Transverse colon (tissue), 4 donors: Measurements from ENCODE around the gene GCAT. TPM values are rescaled to one million over a fixed set of nuclear protein-coding genes. Genes with fewer than 3 reads are reported as not detected.

ENCODE experiments used
- DNase-seq: peaks from one replicate; pipeline ENCODE4 v3.0.0-alpha.2; 2019
- H3K27ac ChIP-seq, 4 donors: fragments of 200-600 bp; sonication (generic); 2 replicates each; pipeline ENCODE4 v1.5.1; 2016 to 2018; ENCODE audit warnings: inconsistent platforms in 4 of 4
- H3K27me3 ChIP-seq: fragments of 200-600 bp; sonication (generic); 2 replicates; pipeline ENCODE4 v1.5.1; 2017; ENCODE audit warnings: inconsistent platforms
- H3K36me3 ChIP-seq, 4 donors: fragments of 200-600 bp; sonication (generic); 2 replicates each; pipeline ENCODE4 v1.5.1; 2017 to 2019; ENCODE audit warnings: inconsistent platforms in 4 of 4
- H3K4me1 ChIP-seq, 4 donors: fragments of 200-600 bp; sonication (generic); 2 replicates each; pipeline ENCODE4 v1.5.1; 2017 to 2020; ENCODE audit warnings: inconsistent platforms in 4 of 4
- H3K4me3 ChIP-seq, 4 donors: fragments of 200-600 bp; sonication (generic); 1 replicate in 1 of 4; 2 replicates in 3 of 4; pipeline versions ENCODE4 v1.5.1 to v1.6.1; 2017 to 2019; ENCODE audit warnings: inconsistent platforms in 4 of 4
- H3K9me3 ChIP-seq, 2 donors: fragments of 200-600 bp; sonication (generic); 2 replicates each; pipeline ENCODE4 v1.5.1; 2017 to 2019; ENCODE audit warnings: inconsistent platforms in 2 of 2
- CTCF ChIP-seq, 5 experiments: fragments of 200-600 bp in 3 of 5; fragments of 450-650 bp in 2 of 5; sonication (generic) in 3 of 5; IDR thresholded peaks; 1 replicate in 2 of 5; 2 replicates in 3 of 5; pipeline ENCODE4 v1.5.1; 2016 to 2017; ENCODE audit warnings: antibody characterized with exemption in 5 of 5, inconsistent platforms in 3 of 5, mild to moderate bottlenecking in 2 of 5, moderate library complexity in 1 of 5
- EP300 ChIP-seq: sonication (generic); formaldehyde crosslinking; IDR thresholded peaks from one replicate; pipeline ENCODE4 v1.6.1; 2017; ENCODE audit warnings: antibody characterized with exemption, low read depth
- POLR2A ChIP-seq: fragments of 450-650 bp; IDR thresholded peaks from one replicate; pipeline ENCODE4 v1.6.1; 2016; ENCODE audit warnings: antibody characterized with exemption, mild to moderate bottlenecking, moderate library complexity
- POLR2AphosphoS5 ChIP-seq, 3 donors: sonication (generic); formaldehyde crosslinking; IDR thresholded peaks; one replicate each; pipeline ENCODE4 v1.6.1; 2016; ENCODE audit warnings: antibody characterized with exemption in 3 of 3
- WGBS, 2 donors: methylation state at CpG; one replicate each; pipeline ENCODE4 v1.1.5; 2018; ENCODE audit warnings: low coverage in 1 of 2; 5-methylcytosine and 5-hydroxymethylcytosine counted together
- in situ Hi-C, 4 donors: fragments of 200-750 bp; cut with MboI; loops; one replicate each; pipeline versions ENCODE4 v1.15.0 to v1.15.1; 2017; ENCODE audit warnings: low sequenced_read_pairs in 3 of 4, low pct_ligation_motif_present in 1 of 4, low pct_unique_long_range_greater_than_20kb in 1 of 4
- intact Hi-C: fragments of 100-400 bp; cut with DNase I; formaldehyde crosslinking; loops from one replicate; pipeline ENCODE4 v1.15.1; 2023; ENCODE audit warnings: low total_unique reads
- total RNA-seq, 4 donors: library from RNA; depleted of rRNA; stranded (reverse); fragments of >200 nt; gene quantifications; one replicate each; pipeline ENCODE4 v1.1.0, GENCODE V29; 2016

The GCAT gene
- total RNA-seq, 4 donors from 2014 or later, result 6.4 to 10.1 (median 7.7) TPM

GRCh38 chr22:37782340-37783168 is 25.2 kb upstream of the GCAT start:
- H3K4me1 ChIP-seq, result peaks cover 3 to 26% (median 19%) of the 10 kb centered on the region in 4 donors
- TF ChIP-seq CTCF (IDR thresholded peaks at IDR 0.05) (no peak), EP300 (no peak), POLR2AphosphoS5 (IDR thresholded peaks at IDR 0.05) (no peak), POLR2A (no peak)
- no peaks in the 10 kb centered on the region for H3K36me3 ChIP-seq
- DNase-seq, result no peak
- no peak overlapping the region for H3K4me3 ChIP-seq
- H3K27ac ChIP-seq, result no peak overlapping the region
- 69 to 78% methylated on average over 7 to 18 of the region's 18 CpGs for WGBS, 2 donors
- in situ Hi-C loops (loop anchor here in 1 of 4 donors (25.0 kb wide), 1 partner anchor 95 kb away; the partner anchor contains the start of genes LGALS1, NOL12 and TRIOBP), intact Hi-C loops (no loop called here)
- H3K27me3 ChIP-seq, result no peaks in the 10 kb centered on the region
- no peaks in the 10 kb centered on the region for H3K9me3 ChIP-seq

DNA sequence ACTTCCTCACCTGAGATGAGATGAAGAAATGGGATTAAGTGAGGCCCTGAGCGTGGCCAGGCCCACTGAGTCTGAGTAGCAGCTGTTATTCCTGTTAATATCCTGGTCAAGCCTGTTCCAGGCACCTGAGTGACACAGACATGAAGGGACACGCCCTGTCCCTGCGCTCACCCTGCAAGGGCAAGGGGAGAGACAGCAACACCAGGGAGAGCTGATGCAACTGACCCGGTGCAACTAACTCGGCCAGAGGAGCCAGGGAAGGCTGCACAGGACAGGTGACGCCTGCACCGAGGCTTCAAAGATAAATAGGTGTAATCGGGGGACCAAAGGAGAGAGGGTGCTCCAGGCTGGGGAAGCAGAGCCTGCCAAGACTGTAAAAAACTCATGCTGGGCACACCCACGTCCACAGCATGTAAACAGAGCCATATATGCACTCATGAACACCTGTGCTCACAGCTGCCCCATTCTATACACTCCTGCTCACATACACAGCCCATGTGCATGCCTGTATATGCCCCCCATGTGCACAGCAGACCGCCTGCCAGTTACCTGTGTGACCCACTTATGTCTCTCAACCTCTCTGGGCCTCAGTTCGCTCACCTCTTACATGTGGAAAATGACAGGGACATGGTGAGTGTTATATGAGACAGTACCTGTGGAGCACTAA is 22.8 kb upstream of the GCAT start:
- intact Hi-C loops (loop anchor here (5.0 kb wide), 1 partner anchor 98 kb away; the partner anchor contains the start of gene NOL12), in situ Hi-C loops (loop anchor here in 1 of 4 donors (25.0 kb wide), 1 partner anchor 98 kb away; the partner anchor contains the start of genes LGALS1, NOL12 and TRIOBP)
- TF ChIP-seq EP300 (peak; percentile 28), POLR2AphosphoS5 (IDR thresholded peaks at IDR 0.05) (peak in 2 of 3 donors; percentile 49 to 62), POLR2A (peak; percentile 30), CTCF (IDR thresholded peaks at IDR 0.05) (no peak)
- no peak overlapping the region for H3K4me3 ChIP-seq
- H3K36me3 ChIP-seq, result no peaks in the 10 kb centered on the region
- peak overlapping the region; percentile 76 to 87 (median 85) for H3K27ac ChIP-seq
- peak; percentile 84 for DNase-seq
- H3K9me3 ChIP-seq, result no peaks in the 10 kb centered on the region
- WGBS, 2 donors, result 42% methylated on average over 11 of the region's 11 CpGs; no CpG with 5 or more reads in 1 of the 2 donors
- H3K27me3 ChIP-seq, result no peaks in the 10 kb centered on the region
- H3K4me1 ChIP-seq, result peaks cover 3 to 25% (median 17%) of the 10 kb centered on the region in 4 donors

GRCh38 chr22:37790234-37790633 is 17.5 kb upstream of the GCAT start:
- in situ Hi-C loops (loop anchor here in 1 of 4 donors (25.0 kb wide), 1 partner anchor 103 kb away; the partner anchor contains the start of genes LGALS1, NOL12 and TRIOBP), intact Hi-C loops (loop anchor here (10.0 kb wide), 1 partner anchor 145 kb away; no protein-coding TSS in a partner anchor)
- DNase-seq, result no peak
- H3K27me3 ChIP-seq, result no peaks in the 10 kb centered on the region
- H3K9me3 ChIP-seq, result no peaks in the 10 kb centered on the region
- TF ChIP-seq POLR2A (no peak), EP300 (no peak), POLR2AphosphoS5 (IDR thresholded peaks at IDR 0.05) (no peak)
- H3K4me1 ChIP-seq, result peaks cover 0 to 21% (median 12%) of the 10 kb centered on the region in 4 donors
- H3K4me3 ChIP-seq, result no peak overlapping the region
- 55% methylated on average over 2 of the region's 2 CpGs; no CpG with 5 or more reads in 1 of the 2 donors for WGBS, 2 donors
- no peak overlapping the region for H3K27ac ChIP-seq
- no peaks in the 10 kb centered on the region for H3K36me3 ChIP-seq

DNA sequence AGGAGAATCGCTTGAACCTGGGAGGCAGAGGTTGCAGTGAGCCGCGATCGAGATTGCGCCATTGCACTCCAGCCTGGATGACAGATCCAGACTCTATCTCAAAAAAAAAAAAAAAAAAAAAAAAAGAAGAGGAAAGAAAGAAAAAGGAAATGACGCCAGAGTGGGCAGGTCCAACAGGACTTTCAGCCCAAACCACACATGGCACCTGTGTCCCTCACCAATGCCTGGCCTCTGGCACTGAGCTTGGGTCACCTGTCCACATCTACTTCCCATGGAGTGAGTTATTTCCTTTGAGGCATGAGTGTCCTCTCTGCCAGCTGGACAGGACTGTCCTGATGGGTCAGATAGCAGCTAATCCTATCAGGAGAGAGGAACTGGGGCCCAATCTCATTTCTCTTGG is 15.2 kb upstream of the GCAT start:
- 71 to 88% methylated on average over 1 to 6 of the region's 6 CpGs for WGBS, 2 donors
- Histone ChIP-seq H3K27me3 (no peaks in the 10 kb centered on the region), H3K27ac (peak overlapping the region in 1 of 4 donors; percentile 56), H3K9me3 (no peaks in the 10 kb centered on the region), H3K4me3 (no peak overlapping the region), H3K36me3 (no peaks in the 10 kb centered on the region), H3K4me1 (peaks cover 0 to 29% (median 19%) of the 10 kb centered on the region in 4 donors)
- intact Hi-C loops, result loop anchor here (10.0 kb wide), 1 partner anchor 148 kb away; no protein-coding TSS in a partner anchor
- TF ChIP-seq POLR2AphosphoS5 (IDR thresholded peaks at IDR 0.05) (no peak), POLR2A (no peak), EP300 (no peak)
- in situ Hi-C loops, result loop anchor here in 1 of 4 donors (25.0 kb wide), 1 partner anchor 105 kb away; the partner anchor contains the start of genes LGALS1, NOL12 and TRIOBP
- no peak for DNase-seq
